ENCODE data around the gene EPAS1. TPM values are rescaled to one million over a fixed set of nuclear protein-coding genes. Genes with fewer than 3 reads are reported as not detected.
A peak's percentile ranks its signal among the peaks of the same experiment; 100 is the strongest.

Gene EPAS1
- total RNA-seq, 1 donor from 2014 or later = 1,738 TPM

DNA sequence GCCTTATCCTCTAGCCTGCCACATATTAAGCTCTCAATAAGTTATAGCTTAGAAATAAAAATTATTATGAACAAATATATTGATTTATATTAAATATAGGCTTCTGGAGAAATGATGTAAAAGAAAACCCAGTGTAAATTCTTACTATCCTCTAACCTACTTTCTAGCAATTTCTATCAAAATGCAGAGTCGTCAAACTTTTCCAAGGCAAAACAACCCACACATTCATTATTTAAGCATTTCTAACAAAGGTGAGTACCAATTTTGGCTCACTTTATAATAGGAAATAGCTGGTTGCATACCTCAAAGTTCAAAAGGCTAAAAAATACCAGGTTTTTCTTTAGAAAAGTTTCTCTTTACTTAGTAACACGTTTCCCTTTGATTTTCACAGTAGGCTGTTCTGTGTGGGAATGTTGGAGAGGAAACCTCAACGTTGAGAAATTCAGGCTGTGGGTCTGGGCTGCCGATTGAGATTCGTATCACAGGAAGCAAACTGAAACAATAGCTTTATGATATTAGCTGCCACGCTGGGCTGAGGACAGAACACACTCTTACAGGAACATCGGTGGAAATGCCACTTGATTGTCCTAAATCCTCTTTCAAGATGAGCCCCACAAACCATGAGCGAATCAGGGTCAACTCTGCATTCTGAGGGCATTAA lies 53.0 kb downstream of the EPAS1 start:
- H3K27me3 ChIP-seq = no peaks in the 10 kb centered on the region
- no peak overlapping the region for H3K27ac ChIP-seq
- intact Hi-C loops (cut with DNase I) = no loop called here
- H3K4me1 ChIP-seq = peaks cover 0 to 23% of the 10 kb centered on the region in 2 donors
- H3K9me3 ChIP-seq = no peaks in the 10 kb centered on the region
- H3K4me3 ChIP-seq = no peak overlapping the region
- TF ChIP-seq, protein P1, sequence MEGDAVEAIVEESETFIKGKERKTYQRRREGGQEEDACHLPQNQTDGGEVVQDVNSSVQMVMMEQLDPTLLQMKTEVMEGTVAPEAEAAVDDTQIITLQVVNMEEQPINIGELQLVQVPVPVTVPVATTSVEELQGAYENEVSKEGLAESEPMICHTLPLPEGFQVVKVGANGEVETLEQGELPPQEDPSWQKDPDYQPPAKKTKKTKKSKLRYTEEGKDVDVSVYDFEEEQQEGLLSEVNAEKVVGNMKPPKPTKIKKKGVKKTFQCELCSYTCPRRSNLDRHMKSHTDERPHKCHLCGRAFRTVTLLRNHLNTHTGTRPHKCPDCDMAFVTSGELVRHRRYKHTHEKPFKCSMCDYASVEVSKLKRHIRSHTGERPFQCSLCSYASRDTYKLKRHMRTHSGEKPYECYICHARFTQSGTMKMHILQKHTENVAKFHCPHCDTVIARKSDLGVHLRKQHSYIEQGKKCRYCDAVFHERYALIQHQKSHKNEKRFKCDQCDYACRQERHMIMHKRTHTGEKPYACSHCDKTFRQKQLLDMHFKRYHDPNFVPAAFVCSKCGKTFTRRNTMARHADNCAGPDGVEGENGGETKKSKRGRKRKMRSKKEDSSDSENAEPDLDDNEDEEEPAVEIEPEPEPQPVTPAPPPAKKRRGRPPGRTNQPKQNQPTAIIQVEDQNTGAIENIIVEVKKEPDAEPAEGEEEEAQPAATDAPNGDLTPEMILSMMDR (IDR thresholded peaks at IDR 0.05) = no peak
- peaks cover 39 to 68% of the 10 kb centered on the region in 2 donors for H3K36me3 ChIP-seq
- DNase-seq (ENCODE audit: low spot score in 2 of 2) = no peak

GRCh38 chr2:46351098-46351749 lies 54.0 kb downstream of the EPAS1 start:
- Histone ChIP-seq H3K27me3 (no peaks in the 10 kb centered on the region), H3K36me3 (peaks cover 50 to 75% of the 10 kb centered on the region in 2 donors), H3K9me3 (no peaks in the 10 kb centered on the region), H3K4me1 (peaks cover 0 to 14% of the 10 kb centered on the region in 2 donors), H3K27ac (peak overlapping the region; percentile 12 to 39), H3K4me3 (no peak overlapping the region)
- intact Hi-C loops (cut with DNase I) = no loop called here
- no peak for DNase-seq (ENCODE audit: low spot score in 2 of 2)
- TF ChIP-seq, protein P1 (IDR thresholded peaks at IDR 0.05) = no peak

GRCh38 chr2:46351750-46352138 lies 54.5 kb downstream of the EPAS1 start:
- no peak for DNase-seq (ENCODE audit: low spot score in 2 of 2)
- peaks cover 55 to 80% of the 10 kb centered on the region in 2 donors for H3K36me3 ChIP-seq

GRCh38 chr2:46352621-46353020 lies 55.4 kb downstream of the EPAS1 start:
- Histone ChIP-seq H3K4me1 (peaks cover 0 to 7% of the 10 kb centered on the region in 2 donors), H3K4me3 (no peak overlapping the region), H3K36me3 (peaks cover 61 to 81% of the 10 kb centered on the region in 2 donors), H3K27me3 (no peaks in the 10 kb centered on the region), H3K27ac (peak overlapping the region; percentile 12 to 39), H3K9me3 (no peaks in the 10 kb centered on the region)
- no peak for DNase-seq (ENCODE audit: low spot score in 2 of 2)
- intact Hi-C loops (cut with DNase I) = no loop called here
- TF ChIP-seq, protein P1 (IDR thresholded peaks at IDR 0.05) = peak in 2 of 3 experiments; percentile 19 to 43

More at GRCh38 chr2:46351750-46352138, 54.5 kb downstream of the EPAS1 start:
- intact Hi-C loops (cut with DNase I) = no loop called here
- H3K4me1 ChIP-seq = peaks cover 0 to 12% of the 10 kb centered on the region in 2 donors
- H3K27ac ChIP-seq = peak overlapping the region; percentile 12 to 39
- TF ChIP-seq, protein P1 (IDR thresholded peaks at IDR 0.05) = no peak
- H3K27me3 ChIP-seq = no peaks in the 10 kb centered on the region
- no peak overlapping the region for H3K4me3 ChIP-seq
- no peaks in the 10 kb centered on the region for H3K9me3 ChIP-seq

- intact Hi-C loops (cut with DNase I) = no loop called here
- Histone ChIP-seq H3K4me3 (no peak overlapping the region), H3K27ac (no peak overlapping the region), H3K4me1 (peaks cover 0 to 7% of the 10 kb centered on the region in 2 donors), H3K9me3 (no peaks in the 10 kb centered on the region), H3K36me3 (peaks cover 61 to 81% of the 10 kb centered on the region in 2 donors), H3K27me3 (no peaks in the 10 kb centered on the region)
- no peak for DNase-seq (ENCODE audit: low spot score in 2 of 2)
- TF ChIP-seq, protein P1 (IDR thresholded peaks at IDR 0.05) = no peak
Measured at GRCh38 chr2:46353509-46353908, 56.3 kb downstream of the EPAS1 start.
